GM19035 (cell line): Measurements from ENCODE around the gene SDK2.
"Not testable (repeated sequence)": the region's sequence is repeated elsewhere in the genome, so short reads cannot be mapped to it uniquely, and the experiment has no call there.

Experiments used
- ATAC-seq: cut with Tn5 transposase; IDR thresholded peaks from one replicate; pipeline ENCODE4 v1.9.1; 2021; ENCODE audit not compliant: unreplicated experiment

Gene SDK2

GRCh38 chr17:73466704-73467433 lies 177.4 kb downstream of the SDK2 start:
- ATAC-seq: no peak

DNA sequence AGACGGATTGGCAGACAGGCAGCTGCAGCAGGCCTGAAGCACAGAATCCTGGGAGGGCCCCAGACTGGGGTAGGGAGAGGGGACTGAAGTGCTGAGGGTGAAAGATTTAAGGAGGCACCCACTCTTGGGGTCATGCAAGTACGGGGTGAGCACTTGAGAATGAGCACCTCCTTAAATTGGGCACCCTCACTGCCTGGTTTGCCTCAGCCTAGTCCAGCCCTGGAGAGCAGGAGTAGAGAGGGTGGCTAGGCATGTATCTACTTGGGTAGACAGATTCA lies 178.4 kb downstream of the SDK2 start:
- no peak for ATAC-seq

- no peak for ATAC-seq
Observed at GRCh38 chr17:73465130-73465952, 178.9 kb downstream of the SDK2 start.

- ATAC-seq: no peak
Observed at GRCh38 chr17:73464447-73464846, 179.8 kb downstream of the SDK2 start.

DNA sequence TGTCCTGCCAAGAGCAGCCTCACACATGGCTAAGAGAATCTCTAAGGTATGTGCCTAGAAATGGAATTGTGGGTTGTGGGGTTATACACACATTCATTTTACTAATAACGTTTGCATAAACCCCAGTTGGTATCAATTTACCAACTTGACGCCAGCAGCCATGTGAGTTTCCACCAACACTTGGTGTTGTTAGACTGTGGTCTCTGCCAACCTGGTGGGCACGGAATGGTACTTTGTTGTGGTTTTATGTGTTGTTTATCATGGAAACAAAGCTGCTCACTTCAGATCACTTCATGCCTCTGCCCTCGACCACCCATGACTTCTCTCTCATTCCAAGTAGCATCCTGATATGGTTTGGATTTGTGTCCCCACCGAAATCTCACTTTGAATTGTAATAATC lies 180.4 kb downstream of the SDK2 start:
- no peak for ATAC-seq

DNA sequence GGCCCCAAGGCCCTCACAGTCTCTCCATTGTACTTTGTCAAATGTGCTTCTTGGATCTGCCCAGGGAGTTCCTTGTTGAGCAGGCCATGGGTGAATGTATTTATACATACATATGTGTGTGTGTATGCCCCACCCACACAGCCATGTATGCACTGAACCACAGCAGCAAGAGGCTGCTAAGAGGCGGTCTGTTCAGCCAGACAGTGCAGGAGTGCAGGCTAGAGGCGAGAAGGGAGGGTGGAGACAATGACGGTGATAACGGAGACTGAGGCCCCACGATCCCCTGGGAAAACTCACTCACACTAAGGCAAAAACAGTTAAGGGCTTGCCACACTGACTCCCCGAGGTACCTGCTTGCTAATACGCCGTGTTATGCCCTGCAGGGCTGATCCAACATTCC lies 181.4 kb downstream of the SDK2 start:
- ATAC-seq: no peak

DNA sequence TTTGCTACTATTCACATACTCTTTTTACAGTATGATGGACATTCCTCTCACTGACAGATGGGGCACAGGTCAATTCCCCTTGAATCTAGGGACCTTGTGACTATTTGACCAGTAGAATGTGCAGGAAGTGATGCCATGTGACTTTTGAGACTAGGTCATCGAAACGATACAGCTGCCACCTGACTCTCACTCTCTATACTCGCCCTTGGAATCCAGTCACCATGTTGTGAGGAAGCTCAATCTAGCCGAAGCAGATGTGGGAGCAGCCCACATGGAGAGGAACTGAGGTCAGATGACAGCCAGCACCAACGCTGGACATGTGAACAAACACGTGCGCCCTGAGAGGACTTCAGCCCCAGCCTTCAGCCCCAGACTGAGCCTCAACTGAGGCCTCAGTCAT lies 184.3 kb downstream of the SDK2 start:
- no peak for ATAC-seq

- ATAC-seq: no peak
Observed at GRCh38 chr17:73455767-73456166, 188.5 kb downstream of the SDK2 start.

- no peak for ATAC-seq
Observed at GRCh38 chr17:73455050-73455687, 189.1 kb downstream of the SDK2 start.

DNA sequence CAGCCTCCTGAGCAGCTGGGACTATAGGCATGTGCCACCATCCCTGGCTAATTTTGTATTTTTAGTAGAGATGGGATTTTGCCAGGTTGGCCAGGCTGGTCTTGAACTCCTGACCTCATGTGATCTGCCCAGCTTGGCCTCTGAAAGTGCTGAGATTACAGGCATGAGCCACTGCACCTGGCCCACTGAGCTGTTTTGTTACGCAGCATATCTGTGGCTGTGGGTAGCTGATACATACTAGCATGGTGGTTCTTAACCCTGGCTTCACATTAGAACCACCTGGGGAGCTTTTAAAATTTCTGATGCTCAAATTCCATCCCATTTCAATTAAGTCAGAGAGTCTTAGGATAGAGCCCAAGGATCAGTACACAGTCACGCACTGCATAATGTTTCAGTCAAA lies 190.8 kb downstream of the SDK2 start:
- ATAC-seq: not testable (repeated sequence)

- no peak for ATAC-seq
Observed at GRCh38 chr17:73453090-73453489, 191.2 kb downstream of the SDK2 start.

DNA sequence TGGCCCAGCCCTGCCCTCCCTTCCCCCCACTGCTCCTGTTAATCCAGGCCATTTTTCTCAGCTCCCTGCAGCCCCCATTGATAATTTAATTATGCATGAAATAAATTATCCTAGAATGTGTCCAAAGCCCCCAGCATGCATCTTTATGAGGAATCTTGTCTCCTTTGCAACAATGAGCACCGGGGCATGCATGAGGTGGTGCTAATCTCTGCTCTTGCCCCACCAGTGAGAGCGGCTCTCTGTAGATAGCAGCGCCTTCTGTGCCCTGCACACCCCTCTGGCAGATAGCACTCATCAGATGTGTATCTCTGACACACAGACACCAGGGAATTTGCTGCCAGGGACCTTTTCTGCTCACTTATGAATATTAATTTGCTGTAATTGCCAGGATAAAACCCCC lies 192.2 kb downstream of the SDK2 start:
- no peak for ATAC-seq

- no peak for ATAC-seq
Observed at GRCh38 chr17:73447319-73447718, 196.9 kb downstream of the SDK2 start.

GRCh38 chr17:73446617-73447016 lies 197.6 kb downstream of the SDK2 start:
- ATAC-seq: no peak

DNA sequence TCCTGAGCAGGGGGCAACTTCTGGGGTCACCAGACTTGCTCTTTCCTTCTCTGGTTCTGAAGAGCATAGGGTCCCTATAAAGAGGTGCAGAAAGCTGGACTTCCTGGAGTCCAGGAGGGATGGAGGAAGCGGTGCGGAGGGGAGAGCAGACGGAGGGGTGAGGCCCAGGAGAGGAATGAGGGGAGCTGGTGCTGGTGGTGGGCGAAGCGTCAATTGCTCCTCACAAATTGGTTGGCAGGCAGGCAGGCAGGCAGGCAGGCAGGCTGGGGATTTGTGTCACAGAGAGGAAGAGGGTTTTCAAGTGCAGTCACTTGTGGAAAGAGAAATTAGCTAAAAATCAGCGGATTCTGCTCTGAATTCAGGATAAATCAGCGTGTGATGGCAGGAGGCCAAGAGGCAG lies 198.8 kb downstream of the SDK2 start:
- no peak for ATAC-seq

GRCh38 chr17:73444021-73444420 lies 200.2 kb downstream of the SDK2 start:
- no peak for ATAC-seq

- no peak for ATAC-seq
Observed at GRCh38 chr17:73439597-73439996, 204.6 kb downstream of the SDK2 start.

GRCh38 chr17:73437826-73438225 lies 206.4 kb downstream of the SDK2 start:
- ATAC-seq: no peak

DNA sequence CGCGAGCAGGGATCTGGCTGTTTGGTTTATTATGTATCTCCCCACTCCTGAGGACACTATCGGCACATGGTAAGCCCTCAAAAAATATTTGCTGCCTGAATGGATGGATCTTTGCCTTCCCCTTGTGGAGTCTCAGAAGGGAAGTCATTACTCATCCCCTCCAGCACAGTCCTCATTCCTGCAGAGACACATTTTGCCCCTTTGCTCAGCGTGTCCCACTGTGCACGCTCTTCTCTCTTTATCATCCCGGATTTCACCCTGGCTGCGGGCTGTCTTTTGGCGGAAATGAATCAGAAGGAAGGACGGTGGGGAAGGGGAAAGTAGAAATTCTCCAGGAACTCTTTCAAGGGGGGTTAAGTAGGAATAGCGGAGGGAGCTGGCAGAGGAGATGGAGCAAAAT lies 207.3 kb downstream of the SDK2 start:
- no peak for ATAC-seq

DNA sequence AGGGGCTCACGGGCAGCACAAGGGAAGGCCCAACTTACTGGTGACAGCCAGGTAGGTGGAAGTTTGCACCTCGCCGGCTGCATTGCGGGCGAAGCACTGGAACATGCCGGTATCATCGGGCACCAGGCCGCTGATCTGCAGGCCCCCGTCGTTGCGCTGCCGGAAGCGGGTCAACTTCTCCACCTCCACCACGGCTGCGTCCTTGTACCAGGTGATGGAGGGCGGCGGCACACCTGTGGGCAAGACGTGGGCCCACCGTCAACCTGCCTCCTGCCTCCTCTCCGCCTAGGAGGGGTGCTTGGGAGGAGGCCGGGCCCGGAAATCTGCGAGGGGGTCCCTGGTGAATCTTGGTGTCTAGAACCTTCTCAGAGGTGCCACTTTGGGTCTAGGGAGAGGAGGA lies 208.8 kb downstream of the SDK2 start:
- ATAC-seq: no peak

DNA sequence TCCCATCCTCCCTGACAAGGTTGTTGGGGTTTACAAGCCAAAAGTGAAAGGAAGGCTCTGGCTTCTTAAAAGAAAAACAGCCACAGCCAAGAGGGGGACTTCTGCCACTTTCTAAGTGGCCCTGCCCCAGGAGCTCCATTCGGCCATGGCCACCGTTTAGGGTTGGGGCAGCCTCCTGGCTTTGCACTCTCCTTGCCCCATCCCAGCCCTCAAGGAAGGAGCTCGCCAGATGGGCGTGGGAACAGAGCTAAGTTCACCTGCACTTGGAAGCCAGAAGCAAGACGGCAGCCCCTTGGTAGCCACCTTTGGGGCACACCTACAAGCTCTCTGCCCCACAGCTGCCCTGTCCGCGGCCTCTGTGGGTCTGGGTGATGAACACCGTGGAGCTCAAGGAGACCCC lies 210.1 kb downstream of the SDK2 start:
- ATAC-seq: no peak

DNA sequence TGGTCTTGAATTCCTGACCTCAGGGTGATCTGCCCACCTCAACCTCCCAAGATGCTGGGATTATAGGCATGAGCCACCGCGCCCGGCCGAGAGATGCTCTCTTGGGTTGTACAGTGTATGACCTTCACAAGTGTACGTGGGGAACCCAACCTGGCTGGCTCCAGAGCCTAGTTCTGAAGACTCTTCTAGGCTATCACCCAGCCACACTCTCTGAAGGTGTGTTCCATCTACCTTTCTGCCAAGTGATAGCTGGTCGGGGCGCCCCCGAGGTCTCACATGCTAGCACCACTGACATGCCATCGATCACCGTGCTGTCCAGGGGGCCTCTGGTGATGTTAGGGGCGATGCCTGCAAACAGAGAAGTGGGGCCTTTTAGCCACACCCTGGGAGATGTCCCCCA lies 210.7 kb downstream of the SDK2 start:
- ATAC-seq: no peak
